OCI-M2 (cell line): ENCODE measurements around the gene LMTK2.
"Not testable (repeated sequence)": the region's sequence is repeated elsewhere in the genome, so short reads cannot be mapped to it uniquely, and the experiment has no call there.

Source experiments
- DNase-seq: peaks from one replicate; lab custom pipeline; 2025; ENCODE audit not compliant: unreplicated experiment; lab: John Stamatoyannopoulos, UW

Gene LMTK2

DNA sequence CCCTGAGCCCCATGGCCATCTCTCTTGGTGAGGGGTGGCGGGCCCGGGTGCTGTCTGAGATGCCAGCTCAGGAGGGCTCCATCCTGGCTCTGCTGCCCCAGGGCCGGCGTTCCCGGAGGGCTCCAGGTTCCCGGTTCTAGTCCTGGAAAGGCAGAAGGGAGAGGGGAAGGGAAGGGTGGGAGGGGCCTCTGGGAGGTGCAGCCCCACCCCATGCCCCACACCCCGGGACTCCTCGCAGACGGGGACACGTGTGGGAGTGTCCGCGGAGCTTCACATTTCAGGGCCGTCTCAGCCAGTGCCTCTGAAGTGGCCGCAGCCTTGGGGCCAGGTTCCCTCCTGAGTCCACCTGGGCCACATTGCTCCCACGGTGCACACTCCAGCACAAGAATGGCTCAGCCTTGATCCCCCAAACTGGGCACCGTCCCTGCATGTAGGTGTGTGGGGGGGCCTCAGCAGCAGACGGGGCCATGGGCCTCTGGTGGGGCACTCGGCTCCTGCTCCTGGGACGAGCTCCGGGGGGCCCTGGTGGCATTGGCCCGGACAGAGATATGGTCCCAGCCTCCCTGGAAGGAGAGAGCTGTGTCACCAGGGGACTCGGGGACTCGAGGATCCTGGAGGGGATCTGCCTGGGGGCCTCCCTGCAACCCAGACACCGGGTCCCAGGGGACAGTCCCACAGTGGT, 110.4 kb downstream of the LMTK2 start:
- DNase-seq: no peak

GRCh38 chr7:98217623-98218582, 111.2 kb downstream of the LMTK2 start:
- no peak for DNase-seq

GRCh38 chr7:98219382-98219781, 112.7 kb downstream of the LMTK2 start:
- not testable (repeated sequence) for DNase-seq

DNA sequence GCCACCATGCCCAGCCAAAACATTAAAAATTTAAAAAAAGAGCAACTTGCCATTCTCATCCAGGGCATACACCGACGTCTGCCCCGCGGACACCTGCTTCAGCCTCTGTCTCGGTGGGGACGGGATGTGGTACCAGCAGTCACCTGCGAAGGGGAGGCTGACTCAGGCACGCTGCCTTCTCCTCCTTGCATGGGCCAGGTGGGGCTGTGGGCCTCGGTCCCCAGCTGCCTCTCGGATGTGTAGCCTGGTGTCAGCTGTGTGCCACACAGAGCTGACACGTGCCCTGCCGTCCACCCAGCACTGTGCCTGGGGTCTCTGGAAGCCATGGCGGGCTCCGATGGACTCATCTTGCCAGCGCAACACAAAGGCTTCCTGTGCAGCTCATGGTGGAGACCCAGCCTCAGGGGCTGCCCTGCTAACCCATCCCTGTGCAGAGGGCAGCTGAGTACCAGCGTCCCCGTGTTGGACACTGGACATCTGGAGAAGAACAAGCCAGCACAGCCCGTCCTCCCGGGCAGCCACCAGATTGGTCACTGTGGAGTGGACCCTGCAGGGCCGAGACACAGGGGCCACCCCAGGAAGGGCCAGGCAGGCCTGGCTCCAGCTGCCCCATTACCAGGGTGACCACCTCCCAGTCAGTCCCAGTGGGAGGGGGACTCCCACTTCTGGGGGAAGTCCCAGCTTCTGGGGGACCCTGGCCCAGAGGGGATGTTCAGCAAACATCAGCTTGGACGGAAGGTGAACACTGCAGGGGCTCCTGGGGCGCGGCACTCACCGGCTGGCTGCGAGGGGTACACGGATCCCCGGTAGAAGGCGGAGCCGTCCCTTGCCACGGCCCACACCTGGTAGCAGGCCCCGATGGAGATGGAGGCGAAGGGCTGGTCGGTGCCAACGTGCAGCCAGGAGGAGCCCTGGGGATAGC, 115.2 kb downstream of the LMTK2 start:
- DNase-seq: no peak

GRCh38 chr7:98222533-98223195, 116.0 kb downstream of the LMTK2 start:
- no peak for DNase-seq

- no peak for DNase-seq
Observed at GRCh38 chr7:98223351-98223897, 116.8 kb downstream of the LMTK2 start.

GRCh38 chr7:98223898-98224700, 117.4 kb downstream of the LMTK2 start:
- DNase-seq: no peak

DNA sequence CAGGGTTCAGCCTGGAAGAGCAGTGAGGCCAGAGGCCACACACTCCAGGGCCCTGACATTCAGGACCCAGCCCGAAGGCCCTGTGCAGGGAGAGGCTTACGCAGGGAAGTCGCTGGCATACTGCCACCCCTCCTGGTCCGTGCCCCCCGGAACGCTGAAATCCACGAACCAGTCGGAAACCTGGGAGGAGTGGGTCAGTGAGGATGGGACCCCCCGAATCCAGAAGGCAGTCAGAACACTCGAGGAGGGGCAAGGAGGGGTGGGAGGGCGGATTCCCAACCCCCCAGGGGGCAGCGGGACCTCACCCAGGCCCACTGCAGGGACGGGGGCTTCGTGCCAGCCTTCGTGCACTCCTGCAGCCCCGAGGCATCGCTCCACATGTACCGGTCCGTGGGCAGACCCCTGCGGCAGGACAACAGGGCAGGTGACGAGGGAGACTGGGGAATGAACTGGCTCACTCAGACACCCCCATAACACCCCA, 118.1 kb downstream of the LMTK2 start:
- DNase-seq: no peak

GRCh38 chr7:98225913-98226614, 119.4 kb downstream of the LMTK2 start:
- DNase-seq: no peak

DNA sequence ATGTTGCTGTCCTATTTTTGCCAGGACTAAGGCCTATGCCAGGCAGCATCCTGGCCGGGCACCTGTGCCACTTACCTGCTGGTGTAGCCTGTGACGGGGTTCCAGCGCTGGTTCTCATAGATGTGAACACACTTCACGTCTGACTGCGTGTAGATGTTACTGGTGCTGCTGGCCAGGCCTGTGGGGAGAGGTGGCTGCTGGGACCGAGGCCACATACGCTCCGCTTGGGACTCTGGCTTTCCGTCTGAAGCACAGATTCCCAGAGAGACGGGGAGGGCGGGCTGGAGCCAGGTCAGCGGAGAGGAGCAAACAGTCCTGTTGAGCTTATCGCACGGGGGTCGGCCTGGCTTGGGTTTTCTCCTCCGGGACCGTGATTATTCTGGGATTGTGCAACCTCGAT, 121.3 kb downstream of the LMTK2 start:
- no peak for DNase-seq

- DNase-seq: no peak
Observed at GRCh38 chr7:98228801-98229200, 122.1 kb downstream of the LMTK2 start.

DNA sequence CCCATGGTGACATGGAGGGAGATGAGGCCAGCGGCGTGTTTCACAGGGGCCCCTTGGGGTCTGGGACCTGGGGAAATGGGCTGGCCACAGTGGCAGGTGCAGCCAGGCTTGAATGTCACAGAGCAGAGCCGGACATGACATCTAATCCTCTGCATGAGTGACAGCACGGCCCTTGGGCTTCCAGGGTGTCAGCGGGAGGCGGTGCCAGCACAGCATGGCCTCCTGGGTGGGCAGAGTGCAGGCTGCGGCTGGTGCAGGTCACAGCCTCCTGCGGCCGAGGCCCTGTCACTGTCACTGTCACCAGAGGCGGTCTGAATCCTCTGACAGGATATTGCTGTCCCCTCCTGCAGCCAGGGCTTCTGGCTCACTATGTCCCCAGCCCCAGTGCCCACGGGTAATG, 122.8 kb downstream of the LMTK2 start:
- no peak for DNase-seq

GRCh38 chr7:98229991-98230745, 123.5 kb downstream of the LMTK2 start:
- no peak for DNase-seq

GRCh38 chr7:98230746-98231471, 124.2 kb downstream of the LMTK2 start:
- no peak for DNase-seq

- DNase-seq: no peak
Observed at GRCh38 chr7:98231493-98232262, 125.0 kb downstream of the LMTK2 start.

GRCh38 chr7:98232263-98232585, 125.6 kb downstream of the LMTK2 start:
- no peak for DNase-seq

DNA sequence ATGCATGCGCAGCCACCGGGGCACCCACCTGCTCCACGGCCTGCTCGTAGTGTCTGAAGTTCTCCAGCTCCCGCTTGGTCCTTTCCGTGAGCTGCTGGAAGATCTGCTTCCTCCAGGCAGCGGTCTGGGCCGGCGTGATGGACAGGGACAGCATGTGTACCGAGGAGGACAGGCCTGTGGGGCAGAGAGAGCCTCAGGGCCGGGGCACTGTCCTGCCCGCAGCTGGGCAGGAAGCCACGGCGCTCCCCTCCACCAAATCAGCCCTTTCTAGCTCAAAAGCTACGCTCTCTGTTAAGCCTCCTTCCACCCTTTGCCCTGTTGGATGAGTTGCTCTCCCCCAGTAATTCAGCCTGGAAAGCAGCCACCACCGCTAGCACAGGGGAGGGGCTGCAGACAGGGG, 126.1 kb downstream of the LMTK2 start:
- DNase-seq: no peak
